GM12892 (cell line): ENCODE results near the gene ARHGAP15.

Experiments used
- POLR2A ChIP-seq: IDR thresholded peaks from 2 replicates; pipeline ENCODE4 v1.6.1; 2011; ENCODE audit warnings: low read depth, low read length, control low read depth
- TAF1 ChIP-seq: IDR thresholded peaks from 2 replicates; pipeline ENCODE4 v1.6.1; 2011; ENCODE audit warnings: low read depth, mild to moderate bottlenecking, control low read depth, low read length, borderline replicate concordance

DNA sequence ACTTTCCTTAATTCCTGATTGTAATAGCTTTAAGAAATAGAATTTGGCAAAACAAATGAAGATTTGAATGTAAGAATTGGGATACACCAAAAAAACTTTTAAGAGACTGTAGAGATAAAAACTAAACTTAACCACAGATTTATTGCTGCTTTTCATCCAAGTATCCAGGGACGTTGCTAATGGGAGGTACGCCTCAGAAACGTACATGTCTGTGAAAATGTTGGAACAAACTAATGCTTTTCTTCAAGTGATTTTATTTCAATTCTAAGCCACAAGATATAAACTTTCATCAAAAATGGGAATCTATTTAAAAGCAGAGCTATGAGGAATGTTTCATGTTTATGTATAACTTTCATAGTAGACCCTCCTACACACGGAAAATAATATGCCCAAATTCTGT, 66.3 kb downstream of the ARHGAP15 start:
- TF ChIP-seq POLR2A (no peak), TAF1 (no peak)
